Amniotic stem cell (primary cell): ENCODE measurements around the gene HS3ST6.
"Not testable (repeated sequence)": the region's sequence is repeated elsewhere in the genome, so short reads cannot be mapped to it uniquely, and the experiment has no call there.

Experiments
- DNase-seq: peaks from one replicate; lab custom pipeline; 2025; lab: John Stamatoyannopoulos, UW

Gene HS3ST6

DNA sequence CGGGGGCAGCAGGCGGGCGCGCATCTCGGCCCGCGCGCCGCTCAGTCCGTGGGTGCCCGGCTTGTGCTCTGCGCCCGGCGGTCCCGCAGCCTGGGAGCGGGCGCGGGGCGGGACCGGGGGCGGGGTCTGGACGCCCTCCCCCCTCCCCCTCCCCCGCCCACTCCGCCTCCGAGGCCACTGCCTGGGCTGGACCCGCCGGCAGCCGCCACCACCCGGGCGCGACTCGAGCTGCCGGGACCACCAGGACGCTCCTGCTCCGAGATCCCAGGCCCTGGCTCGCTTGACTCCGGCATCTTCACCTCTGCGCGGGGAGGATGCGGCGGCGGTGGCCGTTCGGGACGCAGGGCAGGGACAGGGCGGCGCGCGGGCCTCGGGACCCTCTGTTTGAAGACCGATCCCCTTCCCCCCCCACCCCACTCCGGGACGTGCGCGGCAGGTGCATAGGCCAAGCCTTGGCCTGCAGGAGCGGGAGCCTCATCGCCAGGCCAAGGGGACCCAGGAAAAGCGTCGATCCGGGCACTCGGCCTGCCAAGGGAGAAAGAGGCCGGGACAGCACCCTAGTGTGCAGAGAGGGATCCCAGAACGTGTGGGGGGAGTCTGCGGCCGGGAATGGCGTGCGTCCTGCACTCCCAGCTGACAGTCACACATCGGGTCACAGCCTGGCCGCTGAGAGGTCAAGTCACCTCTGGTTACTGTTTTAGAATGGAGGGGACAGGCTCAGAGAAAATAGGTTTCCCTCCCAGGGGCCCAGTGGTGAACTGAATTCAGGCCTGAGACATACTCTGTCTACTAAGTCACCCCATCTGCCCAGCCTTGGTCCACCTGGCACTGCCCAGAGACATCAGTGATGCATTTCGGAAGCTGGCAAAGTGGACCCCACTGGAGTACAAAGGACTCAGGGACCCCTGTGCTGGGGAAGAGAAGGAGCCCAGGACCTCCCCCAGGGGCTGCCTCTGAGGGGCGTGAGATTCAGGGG is at the start of gene HS3ST6:
TSS of gene HS3ST6 (minus strand) at position 65 of the 976 bp plus-strand sequence. CDS start 92 bp downstream, outside the sequence.
- no peak for DNase-seq

DNA sequence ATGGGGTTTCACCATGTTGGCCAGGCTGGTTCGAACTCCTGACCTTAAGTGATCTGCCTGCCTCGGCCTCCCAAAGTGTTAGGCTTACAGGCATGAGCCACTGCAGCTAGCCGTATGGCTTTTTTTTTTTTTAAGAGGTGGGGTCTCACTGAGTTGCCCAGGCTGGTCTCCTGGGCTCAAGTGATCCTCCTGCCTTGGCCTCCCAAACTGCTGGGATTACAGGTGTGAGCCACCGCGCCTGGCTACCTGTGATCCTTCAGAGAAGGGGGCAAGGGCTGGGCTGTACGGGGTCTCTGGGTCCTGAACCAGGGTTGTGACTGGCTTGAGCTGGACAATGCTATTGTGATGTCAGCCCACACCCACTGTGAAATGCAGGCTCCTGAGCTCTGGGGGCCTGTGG is 48.2 kb upstream of the HS3ST6 start, which contains the start of gene RNF151:
TSS of gene RNF151 (plus strand) at position 397 of the 400 bp plus-strand sequence. CDS start 26 bp downstream, outside the sequence.
- no peak for DNase-seq

DNA sequence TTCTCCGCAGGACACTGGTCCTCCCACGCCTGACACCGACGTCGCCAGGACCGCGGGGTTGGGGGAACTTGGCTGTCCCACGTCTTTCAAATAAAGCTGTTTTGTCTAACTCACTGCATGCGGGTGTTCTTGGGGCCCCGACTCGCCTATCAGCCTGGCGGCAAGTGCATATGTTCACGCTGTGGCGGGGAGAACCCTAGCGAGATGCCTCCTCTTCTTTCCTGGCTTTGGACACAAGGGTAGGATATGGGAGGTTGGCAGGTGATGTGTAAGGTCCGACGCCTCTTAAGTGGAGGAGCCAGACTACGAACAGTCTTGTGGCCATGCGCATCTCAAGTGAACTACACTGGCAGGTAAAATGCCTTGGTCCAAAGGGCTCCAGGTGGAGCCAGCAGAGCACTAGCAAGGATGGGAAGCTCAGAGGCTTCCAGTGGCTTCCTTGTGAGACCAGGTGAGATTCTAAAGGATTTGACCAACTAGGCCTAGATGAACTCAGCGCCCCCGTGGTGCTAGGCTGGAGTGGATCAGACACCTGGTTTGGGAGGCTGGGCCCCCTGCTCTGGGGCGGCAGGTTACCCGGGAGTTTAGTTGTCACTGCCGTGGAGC is 47.3 kb upstream of the HS3ST6 start:
- no peak for DNase-seq

DNA sequence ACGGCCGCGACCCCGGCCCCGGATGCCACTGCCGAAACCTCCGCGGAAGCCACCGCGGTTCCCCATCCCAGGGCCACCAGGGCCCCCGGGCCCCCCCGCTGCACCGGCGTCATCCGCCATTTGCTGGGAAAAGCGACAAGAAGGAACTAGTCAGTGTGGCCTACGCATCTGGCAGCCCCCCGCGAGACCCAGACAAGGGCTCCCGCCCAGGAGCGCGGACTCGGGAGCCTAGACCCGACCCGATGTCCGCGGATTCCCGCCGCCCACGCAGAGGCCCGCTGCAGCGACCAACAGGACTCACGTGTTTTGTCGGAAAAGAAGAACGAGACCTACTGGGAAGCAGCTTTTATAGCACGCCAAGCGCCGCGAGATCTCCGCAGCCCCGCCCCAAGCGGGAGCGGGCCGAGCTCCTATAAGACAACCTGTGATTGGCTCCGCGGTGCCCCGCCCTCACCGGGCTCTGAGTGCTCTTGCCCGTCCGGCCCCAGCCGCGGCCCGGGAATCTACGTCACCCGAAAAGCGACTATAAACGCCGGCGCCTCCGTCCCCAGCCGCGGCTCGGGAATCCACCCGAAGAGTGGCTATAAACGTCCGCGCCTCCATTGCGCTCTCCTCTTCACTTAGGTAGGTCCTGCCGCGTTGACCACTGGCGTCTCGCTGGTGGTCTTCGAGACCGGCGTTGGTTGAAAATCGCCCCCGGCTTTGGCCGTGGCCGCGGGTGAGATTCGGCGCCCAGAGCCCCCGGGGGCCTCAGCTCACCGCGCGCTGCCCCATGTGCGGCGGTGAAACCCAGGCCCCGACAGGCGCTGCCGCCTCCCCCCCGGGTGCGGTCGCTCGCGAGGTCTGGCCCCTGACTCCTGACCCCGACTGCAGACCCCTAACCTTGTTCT is 46.5 kb upstream of the HS3ST6 start, which contains the start of gene RPS2:
TSS of gene RPS2 (minus strand) at position 321 of the 890 bp plus-strand sequence. CDS start at position 120, 201 bp downstream.
- DNase-seq = peak; percentile 96

DNA sequence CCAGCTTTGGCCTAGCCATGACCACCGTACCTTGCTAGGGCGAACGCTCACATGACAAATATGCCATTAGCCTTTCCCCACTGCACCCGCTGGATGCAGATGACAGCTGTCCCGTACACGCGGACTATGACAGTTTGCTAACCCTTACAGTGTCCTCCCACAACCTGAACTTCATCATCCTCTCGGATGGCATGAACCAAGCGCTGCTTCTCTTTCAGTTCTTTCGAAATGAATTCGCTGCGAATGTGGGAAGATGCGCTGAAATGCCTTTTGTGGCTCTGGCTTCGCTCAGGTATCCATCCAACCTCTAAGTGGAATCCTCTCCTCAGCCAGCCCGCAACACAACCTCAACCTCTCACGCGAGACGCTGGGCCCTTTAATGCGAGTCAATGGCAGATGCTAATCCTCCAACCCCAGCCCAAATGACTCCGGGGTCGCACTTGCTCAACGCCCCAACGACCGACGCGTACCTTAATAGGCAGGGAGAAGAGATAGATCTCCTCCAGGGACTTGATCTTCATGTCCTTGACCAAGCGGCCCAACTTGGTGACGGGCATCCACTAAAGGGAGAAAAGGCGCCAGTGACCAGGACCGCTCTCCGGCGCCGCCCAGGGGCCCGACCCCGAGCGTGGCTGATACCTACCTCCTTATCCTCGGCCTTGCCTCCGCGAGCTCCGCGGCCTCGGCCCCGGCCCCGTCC is 45.7 kb upstream of the HS3ST6 start:
- DNase-seq = no peak

DNA sequence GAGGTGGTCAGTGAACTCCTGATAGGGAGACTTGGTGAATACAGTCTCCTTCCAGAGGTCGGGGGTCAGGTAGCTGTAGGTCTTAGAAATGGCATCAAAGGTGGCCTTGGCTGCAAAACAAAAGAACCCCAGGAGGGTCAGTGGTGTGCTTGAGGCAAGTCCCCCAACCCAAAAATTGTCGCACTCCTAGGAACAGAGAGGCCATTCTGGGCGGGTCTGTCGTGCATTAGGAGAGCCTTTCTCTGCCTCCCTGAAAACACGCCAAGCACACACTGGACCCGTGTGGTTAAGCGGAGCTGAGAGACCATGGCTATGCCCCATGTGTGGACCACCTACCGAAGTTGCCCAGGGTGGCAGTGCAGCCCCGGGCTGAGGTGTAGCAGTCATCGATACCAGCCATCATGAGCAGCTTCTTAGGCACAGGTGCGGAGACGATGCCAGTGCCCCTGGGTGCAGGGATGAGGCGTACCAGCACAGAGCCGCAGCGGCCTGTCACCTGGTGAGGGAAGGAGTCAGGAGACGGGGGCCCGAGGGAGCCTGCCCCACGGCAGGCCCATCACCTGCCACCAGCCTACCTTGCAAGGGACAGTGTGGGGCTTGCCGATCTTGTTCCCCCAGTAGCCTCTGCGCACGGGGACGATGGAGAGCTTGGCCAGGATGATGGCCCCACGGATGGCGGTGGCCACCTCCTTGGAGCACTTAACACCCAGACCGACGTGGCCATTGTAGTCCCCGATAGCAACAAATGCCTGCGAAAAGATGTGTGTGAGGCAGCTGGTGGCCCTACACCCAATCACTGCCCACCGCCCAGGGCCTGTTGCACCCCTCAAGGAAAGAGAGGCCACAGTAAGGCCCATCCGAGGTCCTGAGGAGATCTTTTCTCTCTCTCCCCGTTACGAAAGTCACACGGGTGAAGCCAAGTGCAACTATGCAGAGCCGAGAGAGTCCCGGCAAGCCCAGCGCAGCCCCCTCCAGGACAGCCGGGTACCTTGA is 44.2 kb upstream of the HS3ST6 start:
- DNase-seq = not testable (repeated sequence)

DNA sequence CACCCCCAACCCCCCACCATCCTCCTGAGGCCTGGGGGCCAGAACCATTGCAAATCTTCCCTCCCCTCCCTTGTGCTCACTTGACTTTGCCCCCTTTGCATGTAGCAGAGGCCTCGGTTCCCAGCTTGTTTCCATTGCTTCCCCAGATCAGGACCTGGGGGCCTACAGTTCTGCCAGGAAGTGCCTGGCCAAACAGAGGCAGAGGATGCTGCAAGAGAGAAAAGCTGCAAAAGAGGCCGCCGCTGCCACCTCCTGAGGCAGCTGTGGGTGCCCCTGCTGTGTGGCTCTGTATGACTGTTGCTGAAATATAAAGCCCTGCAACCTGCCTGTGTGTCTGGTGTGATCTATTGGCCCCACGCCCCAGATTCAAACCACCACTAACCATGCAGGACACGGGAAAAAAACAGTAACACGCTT is 43.4 kb upstream of the HS3ST6 start:
- DNase-seq = no peak

DNA sequence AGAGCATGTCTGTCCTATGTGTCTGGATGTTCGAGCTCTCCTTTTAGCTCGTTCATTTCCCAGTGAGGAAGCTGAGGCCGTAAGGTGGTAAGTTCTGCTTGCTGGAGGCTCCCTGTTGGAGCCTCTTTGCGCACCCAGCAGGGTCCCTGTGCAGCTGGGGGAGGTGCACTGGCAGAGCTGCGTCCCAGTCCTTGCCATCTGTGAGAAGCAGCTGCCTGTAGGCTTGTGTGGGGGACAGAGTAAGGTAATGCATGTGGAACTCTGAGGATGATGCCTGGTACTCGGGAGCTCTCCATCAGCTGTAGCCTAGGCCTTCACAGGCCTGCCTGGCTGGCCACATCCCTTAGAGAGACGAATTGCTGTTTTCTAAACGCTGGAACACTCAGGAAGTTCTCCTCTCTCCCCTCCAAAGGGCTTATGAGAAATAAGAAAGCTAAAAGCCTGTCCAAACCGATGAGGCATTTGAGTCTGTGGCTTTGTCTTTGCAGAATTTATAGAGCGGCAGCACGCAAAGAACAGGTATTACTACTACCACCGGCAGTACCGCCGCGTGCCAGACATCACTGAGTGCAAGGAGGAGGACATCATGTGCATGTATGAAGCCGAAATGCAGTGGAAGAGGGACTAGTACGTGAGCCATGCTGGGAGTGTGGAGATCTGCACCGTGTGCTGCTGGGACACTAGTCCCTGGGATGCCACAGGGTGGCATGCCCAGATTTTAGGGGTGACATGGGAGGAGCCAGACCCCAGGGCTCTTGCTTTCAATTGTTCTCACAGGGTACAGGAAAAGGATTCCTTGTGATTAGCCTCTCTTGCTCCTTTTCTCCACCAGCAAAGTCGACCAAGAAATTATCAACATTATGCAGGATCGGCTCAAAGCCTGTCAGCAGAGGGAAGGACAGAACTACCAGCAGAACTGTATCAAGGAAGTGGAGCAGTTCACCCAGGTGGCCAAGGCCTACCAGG is 42.7 kb upstream of the HS3ST6 start:
- no peak for DNase-seq

DNA sequence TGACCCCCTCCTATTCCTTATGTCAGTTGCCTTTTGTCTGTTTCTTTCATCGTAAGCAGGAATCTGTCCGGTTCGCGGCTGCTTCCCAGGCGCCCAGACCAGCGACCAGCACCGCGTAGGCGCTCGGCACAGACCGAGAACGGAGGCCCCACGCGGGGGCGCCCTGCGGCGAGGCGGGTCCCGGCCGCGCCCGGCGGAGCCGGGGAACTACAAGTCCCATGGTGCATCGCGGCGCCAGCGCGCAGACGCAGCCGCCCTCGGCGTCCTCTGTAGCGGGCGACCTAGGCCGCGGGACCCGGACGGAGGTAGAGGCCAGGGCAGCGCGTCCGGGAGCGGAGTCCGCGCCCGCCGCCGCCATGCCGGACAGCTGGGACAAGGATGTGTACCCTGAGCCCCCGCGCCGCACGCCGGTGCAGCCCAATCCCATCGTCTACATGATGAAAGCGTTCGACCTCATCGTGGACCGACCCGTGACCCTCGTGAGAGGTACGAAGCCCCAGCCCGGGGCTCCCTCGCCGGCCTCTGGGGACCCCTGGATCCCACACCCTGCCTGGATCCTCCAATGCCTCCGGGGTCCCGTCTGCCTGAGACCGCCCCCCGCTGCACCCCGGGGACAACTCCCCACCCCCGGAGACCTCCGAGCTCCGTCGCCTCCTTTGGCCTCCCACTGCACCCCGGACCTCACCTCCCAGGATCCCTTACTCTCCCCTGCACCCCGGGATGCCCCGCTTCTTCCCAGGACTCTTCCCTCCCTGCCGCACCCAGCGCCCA is 41.2 kb upstream of the HS3ST6 start, which contains the start of gene NDUFB10:
TSS of gene NDUFB10 (plus strand) at position 270 of the 771 bp plus-strand sequence. CDS start at position 357, 87 bp downstream.
- peak; percentile 52 for DNase-seq

DNA sequence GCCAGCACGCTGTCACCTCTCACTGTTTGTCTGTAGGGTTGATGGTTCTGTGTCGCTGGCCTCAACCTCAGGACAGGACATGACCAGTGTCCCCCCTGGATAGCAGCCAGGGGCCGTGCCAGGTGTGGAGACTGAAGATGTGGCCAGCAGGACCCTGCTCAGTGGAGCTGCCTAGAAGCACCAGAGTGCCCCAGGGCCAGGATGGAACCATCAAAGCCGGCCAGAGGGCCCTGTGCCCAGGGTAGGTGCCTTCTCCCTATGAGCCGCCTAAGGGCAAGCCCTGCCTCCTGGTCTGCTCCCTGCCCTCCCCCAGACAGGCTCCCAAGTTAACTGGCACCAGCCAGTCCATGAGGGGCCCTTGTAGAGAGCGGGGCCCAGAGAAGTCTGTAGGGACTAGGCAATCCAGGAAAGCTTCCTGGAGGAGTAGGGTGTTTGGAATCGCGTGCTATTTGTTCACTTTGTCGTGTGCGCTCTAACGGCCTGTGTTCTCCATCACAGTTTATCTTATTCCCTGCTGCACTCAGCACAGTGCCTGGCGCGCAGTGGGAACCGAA is 40.6 kb upstream of the HS3ST6 start:
- no peak for DNase-seq

DNA sequence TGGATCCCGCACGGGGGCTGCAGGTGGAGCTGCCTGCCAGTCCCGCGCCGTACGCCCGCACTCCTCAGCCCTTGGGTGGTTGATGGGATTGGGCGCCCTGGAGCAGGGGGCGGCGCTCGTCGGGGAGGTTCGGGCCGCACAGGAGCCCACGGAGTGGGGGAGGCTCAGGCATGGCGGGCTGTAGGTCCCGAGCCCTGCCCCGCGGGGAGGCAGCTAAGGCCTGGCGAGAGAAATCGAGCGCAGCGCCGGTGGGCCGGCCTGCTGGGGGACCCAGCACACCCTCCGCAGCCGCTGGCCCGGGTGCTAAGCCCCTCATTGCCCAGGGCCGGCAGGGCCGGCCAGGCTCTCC is 39.9 kb upstream of the HS3ST6 start:
- DNase-seq = not testable (repeated sequence)

DNA sequence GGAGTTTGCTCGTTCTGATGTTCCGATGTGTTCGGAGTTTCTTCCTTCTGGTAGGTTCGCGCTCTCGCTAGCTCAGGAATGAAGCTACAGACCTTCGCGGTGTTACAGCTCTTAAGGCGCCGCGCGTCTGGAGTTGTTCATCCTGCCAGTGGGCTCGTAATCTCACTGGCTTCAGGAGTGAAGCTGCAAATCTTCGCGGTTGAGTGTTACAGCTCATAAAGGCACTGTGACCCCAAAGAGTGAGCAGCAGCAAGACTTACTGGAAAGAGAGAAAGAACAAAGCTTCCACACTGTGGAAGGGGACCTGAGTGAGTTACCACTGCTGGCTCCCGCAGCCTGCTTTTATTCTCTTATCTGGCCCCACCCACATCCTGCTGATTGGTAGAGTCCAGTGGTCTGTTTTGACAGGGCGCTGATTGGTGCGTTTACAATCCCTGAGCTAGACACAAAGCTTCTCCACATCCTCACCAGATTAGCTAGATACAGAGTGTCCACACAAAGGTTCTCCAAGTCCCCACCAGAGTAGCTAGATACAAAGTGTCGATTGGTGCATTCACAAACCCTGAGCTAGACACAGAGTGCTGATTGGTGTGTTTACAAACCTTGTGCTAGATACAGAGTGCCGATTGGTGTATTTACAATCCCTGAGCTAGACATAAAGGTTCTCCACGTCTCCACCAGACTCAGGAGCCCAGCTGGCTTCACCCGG is 39.4 kb upstream of the HS3ST6 start:
- not testable (repeated sequence) for DNase-seq

DNA sequence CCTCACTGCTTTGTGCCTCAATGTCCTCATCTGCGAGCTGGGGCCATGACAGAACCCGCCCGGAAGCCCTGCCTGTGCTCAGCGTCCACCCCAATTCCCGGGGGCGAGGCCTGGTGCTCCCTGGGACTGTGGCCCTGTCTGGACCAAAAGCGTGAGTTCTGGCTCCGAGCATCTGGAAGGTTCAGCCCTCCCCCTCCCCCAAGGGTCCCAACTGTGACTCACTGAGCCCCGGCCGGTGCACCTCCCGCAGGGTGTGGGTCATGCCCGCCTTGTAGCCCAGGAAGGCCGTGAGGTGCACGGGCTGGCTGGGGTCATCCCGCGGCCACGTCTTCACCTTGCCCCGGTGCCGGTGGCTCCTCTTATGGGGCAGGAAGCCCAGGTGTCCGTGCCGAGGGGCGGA is 35.5 kb upstream of the HS3ST6 start:
- no peak for DNase-seq

DNA sequence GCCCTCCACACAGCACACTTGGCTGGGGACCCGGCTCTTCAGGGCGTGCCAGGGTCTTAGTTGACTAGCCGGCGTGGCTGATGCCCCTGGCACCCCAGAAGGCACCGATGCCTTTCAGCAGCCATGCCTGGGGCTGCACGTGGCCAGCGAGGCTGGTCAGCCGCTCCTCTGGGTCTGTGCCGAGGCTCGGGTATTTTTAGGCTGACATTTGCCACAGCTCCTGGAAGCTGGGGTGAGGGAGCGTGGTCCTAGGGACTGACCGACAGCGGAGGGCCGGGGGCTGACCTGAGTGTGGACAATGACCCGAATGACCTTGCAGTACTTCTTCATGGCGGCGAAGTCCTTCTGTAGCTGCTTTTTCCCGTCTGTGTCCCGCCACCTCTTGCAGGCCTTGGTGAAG is 32.3 kb upstream of the HS3ST6 start:
- DNase-seq = no peak

DNA sequence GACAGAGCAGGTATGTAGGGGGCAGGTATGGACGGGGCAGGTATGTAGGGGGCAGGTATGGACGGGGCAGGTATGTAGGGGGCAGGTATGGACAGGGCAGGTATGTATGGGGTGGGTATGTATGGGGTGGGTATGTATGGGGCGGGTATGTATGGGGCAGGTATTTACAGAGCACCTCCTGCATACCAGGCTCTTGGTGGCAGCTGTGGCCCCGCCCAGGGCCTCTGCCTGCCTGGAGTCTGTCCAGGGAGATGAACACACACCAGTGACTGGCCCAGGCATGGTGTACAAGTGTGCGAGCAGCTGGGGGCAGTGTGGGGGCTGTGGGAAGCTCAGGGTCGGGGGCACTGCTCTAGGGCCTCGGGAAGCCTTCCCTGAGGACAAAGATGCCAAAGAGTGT is 31.8 kb upstream of the HS3ST6 start:
- no peak for DNase-seq

DNA sequence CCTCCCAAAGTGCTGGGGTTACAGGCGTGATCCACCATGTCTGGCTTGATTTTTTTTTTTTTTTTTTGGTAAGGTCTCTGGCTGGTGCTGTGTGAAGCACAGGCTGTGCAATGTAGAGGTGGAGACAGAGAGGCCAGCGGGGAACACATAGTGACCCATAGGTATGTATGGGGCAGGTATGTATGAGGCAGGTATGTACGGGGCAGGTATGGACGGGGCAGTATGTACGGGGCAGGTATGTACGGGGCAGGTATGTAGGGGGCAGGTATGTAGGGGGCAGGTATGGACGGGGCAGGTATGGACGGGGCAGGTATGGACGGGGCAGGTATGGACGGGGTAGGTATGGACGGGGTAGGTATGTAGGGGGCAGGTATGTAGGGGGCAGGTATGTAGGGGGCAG is 31.3 kb upstream of the HS3ST6 start:
- no peak for DNase-seq

DNA sequence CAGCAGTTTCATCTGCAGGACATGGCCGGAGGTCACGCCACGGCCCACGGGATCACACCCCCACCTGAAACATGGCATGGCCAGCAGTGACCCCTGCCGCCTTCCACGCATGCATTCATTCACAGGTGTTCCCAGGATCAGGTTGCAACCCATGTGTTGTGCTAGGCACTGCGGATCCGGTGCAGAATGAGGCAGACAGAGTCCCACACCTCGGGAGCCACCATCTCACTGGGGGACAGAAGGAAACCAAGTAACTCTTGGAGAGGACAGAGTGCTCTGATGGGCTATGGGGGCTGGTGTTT is 29.1 kb upstream of the HS3ST6 start:
- DNase-seq = no peak
